Pancreas (tissue), 10 donors: Measurements from ENCODE around the gene PIGN. TPM values are rescaled to one million over a fixed set of nuclear protein-coding genes. Genes with fewer than 3 reads are reported as not detected.

ENCODE experiments used
- ATAC-seq, 4 donors: fragments of 200-7000 bp; cut with Tn5 transposase; one replicate each; pipeline versions ENCODE4 v1.8.0 to v1.9.1; 2020; ENCODE audit warnings: mild to moderate bottlenecking in 4 of 4, moderate library complexity in 4 of 4
- DNase-seq, 6 donors: peaks; one replicate each; pipeline ENCODE4 v3.0.0-alpha.2; 2020
- FAIRE-seq: peaks from 2 replicates; lab custom pipeline; 2012; peaks lifted over from hg19 to GRCh38; lab: Jason Lieb, UNC
- H3K27ac ChIP-seq, 4 donors: fragments of 200-600 bp; sonication (generic); 1 replicate in 3 of 4; 2 replicates in 1 of 4; pipeline versions ENCODE4 v1.5.0 to v1.8.0; 2020
- H3K27me3 ChIP-seq, 4 donors: fragments of 200-600 bp; one replicate each; pipeline ENCODE4 v1.8.0; 2021
- H3K36me3 ChIP-seq, 3 donors: fragments of 200-600 bp; sonication (generic) in 1 of 3; one replicate each; pipeline versions ENCODE4 v1.5.0 to v1.8.0; 2020 to 2021
- H3K4me1 ChIP-seq, 3 donors: fragments of 200-600 bp; one replicate each; pipeline ENCODE4 v1.8.0; 2021
- H3K4me3 ChIP-seq, 4 donors: fragments of 200-600 bp; sonication (generic) in 2 of 4; one replicate each; pipeline versions ENCODE4 v1.5.0 to v1.8.0; 2020 to 2021
- H3K9me3 ChIP-seq, 4 donors: fragments of 200-600 bp; one replicate each; pipeline ENCODE4 v1.8.0; 2021
- WGBS, 2 donors: extraction: QIAGEN DNeasy Blood & Tissue Kit; methylation state at CpG; one replicate each; pipeline ENCODE4 v1.1.7; 2013; 5-methylcytosine and 5-hydroxymethylcytosine counted together
- intact Hi-C, 3 donors: fragments of 100-400 bp; cut with DNase I; formaldehyde crosslinking; loops; one replicate each; pipeline versions ENCODE4 v1.11.1 to v1.14.2; 2022
- polyA plus RNA-seq, 2 donors: library from polyadenylated mRNA; stranded (reverse); fragments of 200-250 nt; gene quantifications; one replicate each; pipeline ENCODE4 v1.2.3, GENCODE V29; 2013
- total RNA-seq, 6 donors: library from RNA; stranded (reverse); fragmentation: NEBNext Ultra II Directional in 4 of 6; extraction: Animal tissue kit (Norgen Biotek cat#: 25700) in 4 of 6; gene quantifications; one replicate each; pipeline versions ENCODE4 v1.2.1 to v1.2.4, GENCODE V29; 2021 to 2023
- TF ChIP-seq, protein P1 (sequence below), 4 donors: fragments of 200-600 bp; sonication (generic) in 3 of 4; IDR thresholded peaks; one replicate each; pipeline versions ENCODE4 v1.5.0 to v1.8.0; 2021; ENCODE audit warnings: antibody characterized with exemption in 4 of 4
- donor health status: healthy with polysubstance abuse.
- donor health status: DM: no; HTN: no; CAD: no; lungs with moderate emphysema.
- donor health status: DM: no; HTN: no; CAD: no.
- donor health status: control.
- donor health status: control.
- donor health status: Bipolar disorder and iron deficiency.
- donor health status: DM: yes; HTN: yes; CAD: no.
- donor health status: DM: no; HTN: no; CAD: no.
- donor health status: DM: no; HTN: no; CAD: no.
- donor health status: DM: yes; HTN: yes; CAD: no.

The PIGN gene
- total and polyA plus RNA-seq, 8 donors, result 3.1 to 23.1 (median 17.1) TPM

DNA sequence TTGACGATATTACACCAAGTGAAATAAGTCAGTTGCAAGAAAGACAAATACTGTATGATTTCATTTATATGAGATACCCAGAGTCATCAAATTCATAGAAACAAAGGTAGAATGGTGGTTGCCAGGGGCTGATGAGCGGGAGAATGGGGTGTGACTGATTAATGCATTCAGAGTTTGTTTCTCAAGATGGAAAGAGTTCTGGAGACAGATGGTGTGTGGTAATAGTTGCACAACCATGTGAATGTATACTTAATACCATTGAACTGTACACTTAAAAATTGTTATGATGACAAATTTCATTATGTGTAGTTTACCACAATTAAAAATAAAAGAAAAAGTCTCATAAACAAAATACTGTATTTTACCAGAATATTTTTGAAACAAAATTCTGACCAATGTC lies 117.3 kb downstream of the PIGN start:
- TF ChIP-seq, protein P1, sequence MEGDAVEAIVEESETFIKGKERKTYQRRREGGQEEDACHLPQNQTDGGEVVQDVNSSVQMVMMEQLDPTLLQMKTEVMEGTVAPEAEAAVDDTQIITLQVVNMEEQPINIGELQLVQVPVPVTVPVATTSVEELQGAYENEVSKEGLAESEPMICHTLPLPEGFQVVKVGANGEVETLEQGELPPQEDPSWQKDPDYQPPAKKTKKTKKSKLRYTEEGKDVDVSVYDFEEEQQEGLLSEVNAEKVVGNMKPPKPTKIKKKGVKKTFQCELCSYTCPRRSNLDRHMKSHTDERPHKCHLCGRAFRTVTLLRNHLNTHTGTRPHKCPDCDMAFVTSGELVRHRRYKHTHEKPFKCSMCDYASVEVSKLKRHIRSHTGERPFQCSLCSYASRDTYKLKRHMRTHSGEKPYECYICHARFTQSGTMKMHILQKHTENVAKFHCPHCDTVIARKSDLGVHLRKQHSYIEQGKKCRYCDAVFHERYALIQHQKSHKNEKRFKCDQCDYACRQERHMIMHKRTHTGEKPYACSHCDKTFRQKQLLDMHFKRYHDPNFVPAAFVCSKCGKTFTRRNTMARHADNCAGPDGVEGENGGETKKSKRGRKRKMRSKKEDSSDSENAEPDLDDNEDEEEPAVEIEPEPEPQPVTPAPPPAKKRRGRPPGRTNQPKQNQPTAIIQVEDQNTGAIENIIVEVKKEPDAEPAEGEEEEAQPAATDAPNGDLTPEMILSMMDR (IDR thresholded peaks at IDR 0.05), result no peak
- Histone ChIP-seq H3K4me3 (no peak overlapping the region), H3K4me1 (no peaks in the 10 kb centered on the region), H3K9me3 (no peaks in the 10 kb centered on the region), H3K36me3 (no peaks in the 10 kb centered on the region), H3K27me3 (no peaks in the 10 kb centered on the region), H3K27ac (no peak overlapping the region)
- DNase-seq (no peak), FAIRE-seq (no peak), ATAC-seq (no peak)
- intact Hi-C loops, result no loop called here
- WGBS, 2 donors, result 95 to 97% methylated on average over 2 of the region's 2 CpGs

DNA sequence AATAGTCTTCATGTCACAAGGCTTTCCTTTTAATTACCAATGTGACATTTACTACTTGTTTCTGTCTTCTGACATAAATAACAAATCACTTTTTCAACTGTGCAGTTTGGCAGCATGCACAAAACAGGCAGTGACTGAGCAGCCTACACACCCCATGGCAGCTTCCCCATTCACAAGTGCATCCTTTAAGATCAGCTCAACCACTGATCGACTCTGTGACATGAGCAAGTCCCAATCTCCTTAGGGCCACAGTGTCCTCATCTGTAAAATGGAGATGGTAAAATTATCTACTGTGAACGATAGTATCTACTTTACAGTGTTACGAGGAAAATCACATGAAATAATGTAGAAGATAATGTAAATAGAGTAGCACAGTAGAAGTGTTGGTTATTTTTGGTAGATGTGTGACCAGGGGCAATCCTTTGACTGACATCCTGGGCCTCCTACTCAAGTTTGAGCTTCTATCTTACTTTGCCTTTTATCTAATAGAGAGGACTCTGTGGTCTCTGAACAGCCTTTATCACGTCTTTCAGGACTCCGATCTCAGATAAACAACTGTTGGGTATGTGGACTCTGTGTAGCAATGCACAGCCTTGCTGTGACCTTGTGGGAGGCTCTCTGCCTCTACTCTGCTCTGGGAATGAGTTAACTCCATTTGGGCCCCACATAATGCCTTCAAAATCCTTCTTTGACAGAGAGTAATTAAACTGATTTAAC lies 120.6 kb downstream of the PIGN start:
- ATAC-seq, result no peak
- 90 to 94% methylated on average over 5 of the region's 5 CpGs for WGBS, 2 donors
- Histone ChIP-seq H3K4me3 (no peak overlapping the region), H3K9me3 (no peaks in the 10 kb centered on the region), H3K36me3 (no peaks in the 10 kb centered on the region), H3K4me1 (no peaks in the 10 kb centered on the region), H3K27me3 (no peaks in the 10 kb centered on the region), H3K27ac (no peak overlapping the region)
- TF ChIP-seq, protein P1 (IDR thresholded peaks at IDR 0.05), result no peak
- intact Hi-C loops, result no loop called here
- no peak for DNase-seq
- FAIRE-seq, result no peak

DNA sequence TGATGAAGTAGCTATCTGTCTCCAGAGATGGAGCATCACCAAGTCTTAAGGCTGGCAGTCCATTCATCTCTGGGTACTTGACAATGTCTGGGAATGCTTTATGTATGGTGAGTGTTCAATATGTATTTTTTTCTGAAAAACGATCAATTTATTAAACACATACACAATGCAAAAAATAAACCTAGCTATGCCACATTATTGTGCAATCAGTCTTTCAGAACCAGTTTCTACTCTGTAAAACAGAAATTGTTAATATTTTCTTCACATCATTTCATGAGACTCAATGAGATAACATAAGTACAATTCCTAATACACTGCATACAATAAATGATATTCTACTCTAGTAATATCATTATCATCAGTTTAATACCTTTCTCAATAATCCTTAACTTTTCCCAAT lies 122.5 kb downstream of the PIGN start:
- 83 to 89% methylated on average over 1 of the region's 1 CpG for WGBS, 2 donors
- FAIRE-seq (no peak), ATAC-seq (no peak), DNase-seq (no peak)
- Histone ChIP-seq H3K27me3 (no peaks in the 10 kb centered on the region), H3K36me3 (no peaks in the 10 kb centered on the region), H3K4me3 (no peak overlapping the region), H3K9me3 (no peaks in the 10 kb centered on the region), H3K4me1 (no peaks in the 10 kb centered on the region), H3K27ac (no peak overlapping the region)
- intact Hi-C loops, result no loop called here
- TF ChIP-seq, protein P1 (IDR thresholded peaks at IDR 0.05), result no peak

DNA sequence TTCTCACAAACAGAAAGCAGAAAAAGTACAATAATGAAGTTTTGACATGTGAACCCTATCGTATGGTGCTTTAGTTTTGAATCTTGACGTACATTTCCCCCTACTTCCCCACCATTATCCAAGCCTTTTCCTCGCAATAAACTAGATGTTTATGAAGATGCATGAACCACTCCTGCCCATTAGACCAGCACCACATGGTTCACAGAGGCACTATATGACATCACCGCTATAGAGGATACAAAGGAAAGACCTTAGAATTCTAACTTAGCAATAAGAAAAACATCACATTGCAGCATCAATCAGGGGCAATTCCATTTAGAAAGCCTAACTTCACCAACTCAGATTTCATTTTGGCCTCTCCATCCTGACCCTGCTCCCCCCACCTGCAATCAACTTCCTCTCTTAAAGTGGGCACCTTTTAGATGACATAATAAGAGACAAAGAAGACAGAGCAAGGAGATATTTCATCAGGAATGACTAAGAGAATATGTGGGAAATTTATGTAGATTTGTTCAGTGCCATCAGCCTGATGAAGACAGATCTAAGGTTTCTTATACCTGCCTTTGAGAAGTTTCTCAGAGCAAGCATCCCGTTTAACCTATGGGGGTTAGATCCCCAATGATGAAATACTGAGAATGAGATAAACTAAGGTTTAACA lies 124.9 kb downstream of the PIGN start:
- no peak for FAIRE-seq
- no peak for ATAC-seq
- Histone ChIP-seq H3K9me3 (no peaks in the 10 kb centered on the region), H3K4me3 (no peak overlapping the region), H3K4me1 (no peaks in the 10 kb centered on the region), H3K27ac (no peak overlapping the region), H3K27me3 (no peaks in the 10 kb centered on the region), H3K36me3 (no peaks in the 10 kb centered on the region)
- no peak for DNase-seq
- TF ChIP-seq, protein P1 (IDR thresholded peaks at IDR 0.05), result no peak
- intact Hi-C loops, result no loop called here
- WGBS, 2 donors, result 97% methylated on average over 5 of the region's 5 CpGs

DNA sequence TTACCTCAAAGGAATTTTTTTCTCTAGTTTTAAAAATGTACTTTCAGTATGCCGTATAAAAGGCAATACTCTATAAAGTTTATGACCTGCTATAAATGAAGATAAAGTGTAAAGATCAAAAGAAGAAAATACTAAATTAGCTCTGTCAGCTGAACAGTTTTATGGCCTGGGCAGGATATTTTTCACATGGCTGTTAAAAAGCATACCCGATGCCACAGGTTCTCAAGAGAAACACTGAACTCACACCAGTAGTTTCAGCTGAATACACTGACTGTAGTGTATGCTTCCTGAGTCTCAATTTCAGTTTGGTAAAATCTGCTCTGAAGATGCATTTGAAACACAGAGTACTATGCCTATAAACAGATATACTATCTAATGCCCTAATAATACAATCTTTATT lies 126.0 kb downstream of the PIGN start:
- 88 to 89% methylated on average over 2 of the region's 2 CpGs for WGBS, 2 donors
- TF ChIP-seq, protein P1 (IDR thresholded peaks at IDR 0.05), result no peak
- no peaks in the 10 kb centered on the region for H3K36me3 ChIP-seq
- ATAC-seq (no peak), FAIRE-seq (peak; percentile 45), DNase-seq (no peak)
- no peaks in the 10 kb centered on the region for H3K27me3 ChIP-seq
- no peaks in the 10 kb centered on the region for H3K9me3 ChIP-seq
- no peak overlapping the region for H3K4me3 ChIP-seq
- intact Hi-C loops, result no loop called here
- H3K4me1 ChIP-seq, result no peaks in the 10 kb centered on the region
- H3K27ac ChIP-seq, result no peak overlapping the region
